HG03378 (cell line): Measurements from ENCODE around the gene RBM19.

ENCODE experiments used
- ATAC-seq: cut with Tn5 transposase; IDR thresholded peaks from one replicate; pipeline ENCODE4 v1.9.1; 2021; ENCODE audit warnings: mild to moderate bottlenecking, moderate library complexity; ENCODE audit not compliant: unreplicated experiment

RBM19 gene

GRCh38 chr12:113932381-113933196 lies 33.5 kb downstream of the RBM19 start:
- no peak for ATAC-seq

- ATAC-seq: no peak
These were observed 34.6 kb downstream of the RBM19 start for GRCh38 chr12:113931517-113931916.

GRCh38 chr12:113930249-113930648 lies 35.9 kb downstream of the RBM19 start:
- ATAC-seq: no peak

GRCh38 chr12:113929312-113929989 lies 36.7 kb downstream of the RBM19 start:
- no peak for ATAC-seq

GRCh38 chr12:113926788-113927187 lies 39.3 kb downstream of the RBM19 start:
- no peak for ATAC-seq

GRCh38 chr12:113924341-113924740 lies 41.8 kb downstream of the RBM19 start:
- no peak for ATAC-seq

- ATAC-seq: no peak
These were observed 42.9 kb downstream of the RBM19 start for GRCh38 chr12:113923251-113923650.

- ATAC-seq: no peak
These were observed 44.7 kb downstream of the RBM19 start for GRCh38 chr12:113921430-113921829.

GRCh38 chr12:113919791-113920190 lies 46.3 kb downstream of the RBM19 start:
- no peak for ATAC-seq

- no peak for ATAC-seq
These were observed 47.8 kb downstream of the RBM19 start for GRCh38 chr12:113918306-113918705.

- no peak for ATAC-seq
These were observed 48.7 kb downstream of the RBM19 start for GRCh38 chr12:113917393-113917792.

- ATAC-seq: no peak
These were observed 51.3 kb downstream of the RBM19 start for GRCh38 chr12:113914806-113915205.

GRCh38 chr12:113914176-113914575 lies 51.9 kb downstream of the RBM19 start:
- no peak for ATAC-seq

- ATAC-seq: no peak
These were observed 53.3 kb downstream of the RBM19 start for GRCh38 chr12:113912760-113913329.

GRCh38 chr12:113911971-113912759 lies 54.0 kb downstream of the RBM19 start:
- ATAC-seq: no peak

GRCh38 chr12:113910751-113911272 lies 55.3 kb downstream of the RBM19 start:
- no peak for ATAC-seq

GRCh38 chr12:113909776-113910420 lies 56.2 kb downstream of the RBM19 start:
- no peak for ATAC-seq

GRCh38 chr12:113908584-113909100 lies 57.5 kb downstream of the RBM19 start:
- ATAC-seq: no peak

GRCh38 chr12:113907446-113908180 lies 58.5 kb downstream of the RBM19 start:
- no peak for ATAC-seq
